GM19043 (cell line): ENCODE measurements around the gene WASL.

Experiments
- ATAC-seq: cut with Tn5 transposase; IDR thresholded peaks from one replicate; pipeline ENCODE4 v1.9.1; 2021; ENCODE audit warnings: low read depth; ENCODE audit not compliant: unreplicated experiment

Gene WASL

DNA sequence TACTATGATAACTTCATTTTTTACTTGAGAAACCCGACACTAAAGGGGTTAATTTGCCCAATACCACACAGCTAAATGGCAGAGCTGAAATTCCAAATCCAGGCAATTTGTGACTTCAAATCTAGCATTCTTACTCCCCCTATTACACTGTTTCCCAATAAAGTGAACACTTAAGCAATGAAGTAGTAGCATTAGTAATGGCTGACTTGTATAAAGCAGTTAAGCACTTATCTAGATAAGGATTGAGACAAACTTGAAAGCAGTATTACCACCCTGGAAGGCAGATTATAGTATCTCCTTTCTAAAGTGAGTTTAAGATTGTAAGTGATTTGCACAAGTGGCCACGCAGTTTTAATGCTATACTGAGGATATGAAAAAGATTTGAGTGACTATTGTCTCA is 39.3 kb downstream of the WASL start:
- no peak for ATAC-seq

DNA sequence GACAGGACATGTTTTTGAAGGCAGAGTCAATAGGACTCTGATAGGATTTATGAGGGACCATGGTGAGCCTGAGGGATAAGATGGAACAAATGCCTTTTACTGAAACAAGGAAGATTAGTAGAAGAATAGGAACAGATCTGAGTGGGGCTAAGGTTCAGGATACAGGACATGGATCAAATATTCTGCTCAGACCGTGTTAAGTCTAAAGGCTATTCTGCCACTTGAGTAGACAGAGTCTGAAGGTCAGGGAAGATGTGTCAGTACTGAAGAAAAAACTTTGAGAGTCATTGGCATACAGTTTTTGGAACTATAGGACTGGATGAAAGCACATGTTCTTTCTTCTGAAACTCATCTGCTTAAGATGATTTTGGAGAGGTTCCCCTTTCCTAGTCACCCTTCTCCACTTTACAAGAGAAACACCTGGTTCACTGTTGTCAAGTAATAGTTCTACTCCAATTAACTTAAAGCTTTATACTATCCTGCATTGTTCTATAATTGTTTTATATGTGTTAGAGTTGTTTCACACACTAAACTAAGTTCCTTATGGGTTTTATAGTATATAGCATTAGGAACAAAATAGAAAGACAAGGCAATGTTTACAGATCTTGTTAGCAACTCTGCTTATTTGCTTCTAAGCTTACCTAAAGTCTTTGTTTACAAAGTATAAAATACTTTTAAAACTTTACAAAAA is 43.4 kb downstream of the WASL start:
- ATAC-seq = no peak

DNA sequence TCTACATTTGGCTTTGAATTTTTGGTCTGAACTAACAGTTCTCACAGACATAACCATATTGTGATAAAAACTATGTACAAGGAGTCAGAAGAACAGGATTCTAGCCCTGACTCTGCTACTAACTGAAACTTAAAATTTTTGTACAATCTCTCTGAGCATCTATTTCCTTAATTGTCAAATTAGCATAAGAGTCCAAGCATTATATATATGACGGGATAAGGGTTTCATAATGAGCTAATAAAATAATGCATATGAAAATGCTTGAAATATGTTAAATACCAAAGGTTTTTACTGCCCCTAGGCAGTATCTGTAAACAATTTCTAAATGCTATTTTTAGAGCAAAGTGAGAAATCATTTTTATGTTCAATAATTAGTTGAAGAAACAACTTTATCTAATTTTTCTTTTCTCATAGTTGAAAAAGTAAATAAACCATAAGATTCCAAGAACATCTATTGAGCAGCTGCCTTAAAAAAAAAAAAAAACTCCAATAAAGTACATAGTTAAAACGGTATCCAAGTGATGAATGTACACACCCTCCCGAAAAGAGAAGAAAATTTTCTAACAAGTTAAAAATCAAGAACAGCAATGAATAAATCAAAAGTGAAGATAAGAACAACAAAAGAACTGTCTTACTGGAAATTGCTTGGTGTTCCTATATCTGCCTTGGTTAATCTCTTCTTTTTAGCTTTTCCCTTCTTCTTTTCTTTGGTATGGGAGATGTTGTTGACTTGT is 52.7 kb downstream of the WASL start:
- ATAC-seq = no peak

DNA sequence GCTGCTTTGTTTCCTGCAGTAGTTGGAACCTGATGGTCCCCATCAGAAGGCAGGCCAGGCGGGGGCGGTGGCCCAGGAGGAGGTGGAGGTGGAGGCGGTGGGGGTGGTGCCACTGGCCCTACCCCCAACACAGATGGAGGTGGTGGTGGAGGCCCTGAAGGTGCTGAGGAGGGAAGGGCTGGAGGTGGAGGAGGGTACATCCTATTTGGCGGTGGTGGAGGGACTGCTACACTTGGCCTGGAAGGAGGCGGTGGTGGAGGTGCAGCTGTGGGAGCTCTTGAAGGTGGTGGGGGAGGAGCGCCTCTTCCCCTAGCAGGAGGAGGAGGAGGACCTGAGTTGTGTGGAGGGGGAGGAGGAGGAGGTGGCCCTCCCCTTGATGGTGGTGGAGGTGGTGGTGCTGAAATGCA is 56.3 kb downstream of the WASL start:
- ATAC-seq = no peak

DNA sequence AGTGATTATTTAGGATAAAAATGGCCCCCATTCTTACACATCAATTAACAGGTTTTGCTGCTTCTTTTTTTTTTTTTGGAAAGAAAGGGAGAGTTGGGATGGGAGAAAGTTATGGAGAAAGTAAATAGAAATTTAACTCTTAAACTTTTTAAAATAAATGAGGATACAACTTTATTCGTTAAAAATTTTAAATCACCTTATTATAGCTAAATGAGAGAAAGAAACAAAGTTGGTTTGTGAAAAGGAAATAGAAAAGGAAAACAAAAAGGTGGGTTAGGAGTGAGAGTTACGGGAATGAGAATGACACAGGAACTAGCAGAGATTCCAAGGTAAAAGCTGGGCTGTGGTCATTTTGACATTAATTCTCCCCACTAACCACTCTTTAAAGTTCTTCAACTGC is 58.3 kb downstream of the WASL start:
- no peak for ATAC-seq

DNA sequence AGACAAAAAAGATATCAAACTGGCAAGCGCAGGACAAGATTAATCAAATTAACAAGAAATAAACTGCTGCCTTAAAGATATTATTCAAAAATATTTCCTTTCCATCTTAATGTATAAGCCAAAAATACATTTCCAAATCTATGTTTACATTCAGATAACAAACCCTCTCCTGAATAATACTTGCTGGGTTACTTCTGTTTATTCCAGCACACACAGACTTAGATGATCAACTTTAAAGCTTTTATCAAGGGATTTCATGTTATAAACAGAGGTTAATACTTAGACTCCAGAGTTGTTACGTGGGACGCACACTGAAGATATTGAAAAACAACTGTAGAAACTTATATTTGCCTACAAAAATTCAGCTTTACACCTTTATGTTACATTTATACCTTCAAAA is 59.6 kb downstream of the WASL start:
- no peak for ATAC-seq

DNA sequence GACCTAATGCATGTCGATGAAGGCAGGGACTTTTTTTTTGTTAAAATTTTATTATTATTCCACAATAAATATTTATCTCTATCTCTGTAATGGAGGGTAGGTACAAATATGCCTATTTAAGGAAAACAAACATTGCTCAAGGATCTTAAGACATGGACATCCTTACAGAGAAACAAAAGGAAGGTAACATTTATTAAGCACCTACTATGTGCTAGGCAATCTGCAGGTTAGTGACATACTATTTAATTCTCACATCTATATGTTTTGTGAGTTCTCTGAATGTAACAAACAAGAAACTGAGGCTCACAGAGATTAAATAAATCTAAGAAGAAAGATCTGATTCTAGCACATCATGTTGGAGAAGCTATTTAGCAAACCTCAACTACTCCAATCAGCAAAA is 61.1 kb downstream of the WASL start:
- no peak for ATAC-seq

DNA sequence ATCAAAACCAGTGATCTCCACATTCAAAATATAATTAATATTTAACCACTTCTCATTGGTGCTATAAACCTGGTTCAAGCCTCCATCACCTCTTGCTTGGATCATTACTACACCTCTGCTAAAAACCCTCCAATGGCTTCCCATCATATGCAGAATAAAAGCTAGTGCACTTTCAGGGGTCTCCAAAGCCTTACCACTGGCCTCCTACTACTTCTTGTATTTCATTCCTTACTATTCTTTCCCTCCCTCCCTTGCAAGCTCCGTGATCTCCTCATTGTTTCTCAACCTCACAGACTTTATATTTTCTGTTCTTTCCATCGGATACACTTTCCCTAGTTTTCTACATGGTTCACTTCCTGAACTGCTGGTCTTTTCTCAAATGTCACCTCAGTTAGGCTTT is 61.6 kb downstream of the WASL start:
- ATAC-seq = no peak

DNA sequence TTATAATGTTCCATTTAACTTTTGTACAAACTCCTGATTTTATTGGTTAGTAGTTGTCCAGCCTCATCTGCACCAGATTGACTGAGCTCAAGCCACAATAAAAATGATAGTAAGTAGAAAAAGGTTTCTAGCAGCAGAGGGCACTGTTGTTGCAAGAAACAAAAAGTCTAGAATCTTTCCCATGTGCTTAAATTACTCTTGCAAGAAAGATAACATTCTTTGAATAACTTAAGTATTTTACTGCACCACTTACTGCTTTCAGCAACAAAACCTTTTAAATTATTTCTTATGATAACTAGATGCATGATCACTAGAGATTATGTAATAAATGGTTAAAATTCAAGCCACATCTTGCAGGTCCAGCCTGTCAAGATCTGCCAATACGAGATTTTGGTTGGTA is 66.1 kb downstream of the WASL start:
- ATAC-seq = no peak

DNA sequence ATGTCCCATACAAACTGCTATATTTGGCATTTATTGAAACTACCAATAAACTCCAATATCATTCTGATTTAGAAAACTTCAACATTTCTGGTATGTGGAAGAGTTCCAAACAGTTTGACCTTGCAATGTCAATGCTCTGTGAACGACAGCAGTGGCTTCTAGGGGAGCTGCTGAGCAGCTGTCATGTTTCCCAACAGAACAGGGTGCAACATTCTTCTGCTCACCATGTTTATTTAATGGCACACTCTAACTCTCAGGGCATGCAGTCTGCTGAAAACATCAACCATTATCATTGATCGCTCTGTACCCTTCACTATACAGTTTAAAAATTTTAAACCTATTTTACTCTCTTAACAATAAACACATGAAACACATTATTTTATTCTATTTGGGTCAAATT is 67.2 kb downstream of the WASL start:
- no peak for ATAC-seq

DNA sequence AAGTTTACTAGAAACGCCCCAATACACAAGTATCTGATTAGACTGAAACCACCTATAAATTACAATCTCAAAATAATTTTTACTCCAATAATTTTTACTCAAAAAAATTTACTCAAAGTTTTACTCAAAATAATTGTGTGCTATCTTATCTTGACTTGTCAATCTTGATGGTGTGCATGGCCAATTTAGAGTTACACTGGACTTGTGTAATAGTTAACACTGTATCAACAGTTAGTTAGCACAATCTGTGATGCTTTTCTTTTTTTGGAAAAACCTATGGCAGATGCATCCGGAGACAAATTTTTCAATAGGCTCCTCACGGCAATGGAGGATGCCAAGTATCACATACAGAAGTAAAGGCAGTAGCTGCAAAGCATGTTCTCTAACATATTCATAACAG is 68.2 kb downstream of the WASL start:
- no peak for ATAC-seq

DNA sequence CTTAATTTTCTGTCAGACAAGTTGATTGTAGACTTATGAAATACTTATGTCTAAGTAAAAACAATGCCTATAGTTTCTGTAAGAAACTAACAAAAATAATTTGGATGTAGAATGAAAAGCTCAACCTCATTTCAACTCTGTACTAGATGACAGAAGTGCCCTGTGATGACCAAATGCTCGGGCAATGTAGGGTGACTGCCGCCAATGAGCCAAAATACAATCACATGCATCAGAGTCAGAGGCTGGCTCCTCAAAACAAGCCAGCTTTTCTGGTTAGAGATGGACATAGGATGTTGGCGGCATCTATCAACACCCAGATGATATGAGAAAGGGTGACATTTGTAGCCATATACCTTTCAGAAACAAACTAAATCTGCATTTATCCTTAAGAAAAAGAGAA is 69.2 kb downstream of the WASL start:
- no peak for ATAC-seq

DNA sequence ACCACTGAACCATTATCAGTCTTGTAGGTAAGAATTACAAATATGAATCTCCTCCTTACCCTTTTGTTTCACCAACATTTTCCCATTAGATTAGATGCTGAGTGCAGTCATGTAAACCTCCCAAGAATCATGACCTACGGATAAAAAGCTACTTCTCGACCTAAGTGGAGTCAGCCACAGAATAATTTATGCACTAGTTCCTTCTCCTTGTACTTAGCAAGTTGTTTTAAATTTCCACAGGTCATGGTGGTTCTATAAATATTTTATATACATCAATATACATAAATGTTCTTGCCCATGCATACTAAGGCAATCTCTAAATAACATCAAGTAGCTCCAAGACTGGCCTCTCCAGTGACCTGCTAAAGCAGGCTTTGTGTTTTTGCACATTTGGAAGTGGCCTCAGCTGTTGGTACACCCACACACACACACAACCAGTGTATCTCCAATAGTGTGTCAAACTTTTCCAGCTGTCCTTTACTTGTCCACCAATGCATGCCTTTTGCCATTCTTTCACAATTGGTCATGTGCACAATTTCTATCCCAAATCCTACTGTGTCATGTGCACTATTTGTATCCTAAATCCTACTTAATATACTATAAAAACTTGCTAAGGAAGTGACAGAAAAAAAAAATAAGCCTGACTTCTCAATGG is 71.6 kb downstream of the WASL start:
- no peak for ATAC-seq

DNA sequence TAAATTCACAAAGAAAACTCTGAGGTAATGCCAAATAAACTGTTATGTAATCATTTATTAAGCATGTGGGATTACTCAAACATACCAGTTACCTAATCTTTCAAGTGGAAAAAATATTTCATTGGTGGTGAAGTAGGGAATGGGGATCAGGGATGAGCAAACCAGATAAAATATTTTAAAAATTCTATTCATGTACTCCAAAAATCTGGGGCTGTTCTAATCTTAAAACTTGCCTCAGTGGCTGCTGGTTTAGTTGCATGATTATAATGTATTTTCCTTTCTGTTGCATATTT is 73.7 kb downstream of the WASL start:
- no peak for ATAC-seq

DNA sequence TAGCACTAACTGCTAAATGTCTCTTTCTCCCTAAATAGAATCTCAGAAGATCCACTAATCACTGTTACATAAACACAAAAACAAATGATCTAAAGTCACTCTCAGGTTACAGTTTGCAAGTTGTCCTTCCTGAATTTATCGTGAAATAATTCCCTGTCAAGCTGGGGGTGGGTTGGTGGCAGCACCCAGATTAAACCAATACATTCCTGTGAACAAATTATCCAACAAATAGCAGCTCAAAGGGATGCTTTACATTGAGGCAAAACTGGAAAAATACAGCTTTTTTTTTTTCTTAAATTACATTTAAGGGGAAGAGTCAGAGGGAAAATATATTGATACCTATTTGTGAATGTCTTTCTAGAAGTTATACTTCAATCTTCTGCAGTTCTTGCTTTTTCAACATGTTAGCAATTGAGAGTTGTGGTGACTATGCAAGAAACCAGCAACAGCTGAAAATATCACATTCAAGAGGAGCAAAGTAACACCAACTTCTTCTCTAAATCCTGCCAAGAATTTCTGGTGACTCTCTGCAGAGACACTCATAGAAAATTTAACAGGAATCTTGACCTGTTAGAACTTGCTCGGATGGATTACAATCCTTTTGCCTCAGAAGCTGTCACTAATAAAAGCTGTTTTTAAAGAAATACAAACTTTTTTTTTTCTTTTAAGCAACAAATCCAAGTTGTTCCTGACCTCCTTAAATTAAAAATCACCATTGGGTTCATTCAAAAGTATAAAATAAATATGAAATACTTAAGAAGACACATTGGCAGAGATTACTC is 74.2 kb downstream of the WASL start:
- ATAC-seq = no peak

DNA sequence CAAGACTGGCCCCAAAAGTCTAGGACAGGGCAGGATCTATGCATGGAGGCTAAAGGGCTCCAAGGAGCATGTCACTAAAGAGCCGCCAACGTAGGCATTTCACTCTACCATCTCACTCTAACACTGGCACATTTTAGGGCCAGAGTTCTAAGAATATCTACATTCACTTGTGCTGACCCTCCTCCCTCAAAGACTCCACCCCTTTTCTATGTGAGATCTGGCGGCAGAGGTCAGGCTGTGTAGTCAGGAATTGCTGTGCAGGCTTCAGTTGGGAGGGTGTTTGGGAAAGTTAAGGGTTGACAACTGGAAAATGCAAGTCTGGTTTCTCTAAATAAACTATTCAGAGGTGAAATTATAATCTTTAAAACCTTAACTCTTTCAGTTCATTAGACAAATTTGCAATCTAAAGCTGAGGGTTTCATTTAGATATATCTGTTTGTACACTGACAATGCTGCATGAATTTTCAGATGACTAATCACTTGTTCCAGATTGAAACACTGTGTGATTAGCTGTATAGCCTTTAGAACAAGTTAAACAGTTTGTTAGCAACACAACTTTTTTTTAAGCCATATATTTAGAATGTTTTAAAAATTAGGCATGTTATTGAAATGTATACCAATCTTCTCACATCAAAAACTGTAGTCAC is 74.9 kb downstream of the WASL start:
- no peak for ATAC-seq

DNA sequence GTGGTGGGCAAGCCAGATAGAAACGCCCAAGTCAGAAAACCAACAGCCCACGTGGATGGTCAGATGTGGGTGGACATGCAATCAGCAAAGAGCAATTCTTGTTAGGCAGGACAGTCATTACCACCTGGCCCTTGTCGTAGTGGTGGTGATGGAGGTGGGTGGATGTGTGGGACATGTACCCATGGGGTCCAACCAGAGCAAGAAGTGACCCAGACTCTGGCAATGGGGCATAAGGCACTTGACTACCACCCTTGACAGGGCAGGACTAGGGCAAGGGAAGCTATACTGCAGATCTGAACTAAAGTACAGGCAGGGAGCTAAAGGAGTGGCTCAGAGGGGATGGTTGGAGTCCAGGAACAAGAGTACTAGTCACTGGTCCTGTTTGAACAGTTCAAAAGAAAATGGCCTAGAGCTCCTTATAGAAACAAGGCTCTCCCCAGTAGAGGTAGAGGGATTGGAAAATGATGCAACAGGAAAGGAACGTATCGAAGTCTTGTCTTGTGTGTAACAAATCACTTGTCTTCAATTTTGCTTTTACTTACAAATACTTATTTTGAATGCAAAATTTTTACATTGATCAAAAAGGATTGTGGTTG is 75.6 kb downstream of the WASL start:
- ATAC-seq = no peak

DNA sequence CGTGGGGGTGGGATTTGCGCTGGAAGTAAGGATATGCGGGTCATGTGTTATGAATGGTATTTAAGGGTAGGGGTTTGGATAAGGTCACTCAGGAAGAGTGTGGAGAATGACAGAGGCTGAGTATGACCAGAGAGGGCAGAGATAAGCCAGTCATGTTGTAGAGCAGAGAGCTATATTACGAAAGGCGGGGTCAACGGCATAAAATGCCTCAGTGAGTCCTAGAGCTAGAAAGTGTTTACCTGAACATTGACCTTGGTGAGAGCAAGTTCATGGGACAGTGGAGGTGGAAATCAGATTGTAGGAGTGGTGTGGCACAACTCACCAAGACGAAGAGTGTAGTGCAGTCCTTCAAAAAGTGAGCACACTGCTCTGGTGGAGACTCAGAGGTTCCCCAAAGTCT is 79.3 kb downstream of the WASL start:
- no peak for ATAC-seq

DNA sequence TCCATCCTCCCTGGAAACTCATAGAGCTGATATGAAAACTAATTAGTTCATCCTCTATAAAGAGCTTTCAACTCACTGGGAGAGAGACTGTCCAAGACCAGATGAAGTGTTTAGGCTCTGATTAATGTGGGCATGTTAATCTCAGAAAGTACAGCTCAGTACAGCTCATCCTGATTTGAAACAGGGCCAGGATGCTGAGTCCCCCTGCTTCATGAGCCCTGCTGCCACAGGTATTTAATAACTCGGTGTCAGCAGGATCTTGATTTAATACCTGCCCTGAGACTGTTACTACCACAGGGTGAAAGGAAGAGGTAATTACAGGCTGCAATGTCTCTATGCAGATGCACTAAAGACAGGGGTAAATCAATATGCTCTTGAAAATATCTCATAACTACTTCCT is 82.3 kb downstream of the WASL start:
- no peak for ATAC-seq

DNA sequence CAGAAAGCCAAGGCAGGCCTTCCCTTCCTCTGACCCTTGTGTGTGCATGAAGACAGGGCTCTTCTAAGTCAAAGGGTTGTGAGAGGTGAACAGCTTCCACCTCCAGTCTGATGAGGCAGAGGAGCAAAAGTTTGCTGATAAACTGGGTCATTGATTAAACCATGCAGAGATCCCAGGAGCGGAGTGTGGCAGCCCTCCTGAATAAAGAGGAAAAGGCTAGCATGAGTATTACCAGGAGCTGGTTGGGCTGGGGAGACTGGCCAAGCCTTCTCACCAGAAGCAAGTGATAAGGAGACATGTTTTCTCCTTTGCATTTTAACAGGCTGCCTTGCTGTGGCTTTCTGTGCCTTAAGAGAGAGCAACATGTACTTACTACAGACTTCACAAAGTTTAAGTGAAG is 82.9 kb downstream of the WASL start:
- ATAC-seq = no peak

DNA sequence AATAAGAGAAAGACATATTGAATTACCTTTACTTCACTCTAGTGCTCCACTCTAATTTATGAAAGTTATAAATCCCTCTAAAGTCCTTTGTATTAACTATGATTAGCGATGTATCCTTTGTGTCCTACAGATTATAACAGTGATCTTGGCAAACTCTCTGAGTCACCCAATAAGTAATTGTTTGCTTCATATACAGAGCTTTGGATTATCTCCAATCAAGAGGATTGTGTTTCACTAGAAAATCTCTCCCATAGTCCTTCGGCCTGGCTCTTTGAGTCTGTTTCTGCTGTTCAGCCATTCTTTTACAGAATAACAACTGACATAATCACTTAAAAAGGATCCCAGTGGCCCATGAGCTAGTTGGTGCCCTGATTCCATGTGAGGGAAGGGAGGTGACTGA is 83.6 kb downstream of the WASL start:
- no peak for ATAC-seq
